Left cardiac atrium (tissue), 4 donors: ENCODE data around the gene PRPF6. TPM values are rescaled to one million over a fixed set of nuclear protein-coding genes. Genes with fewer than 3 reads are reported as not detected.
"Not testable (repeated sequence)": the region's sequence is repeated elsewhere in the genome, so short reads cannot be mapped to it uniquely, and the experiment has no call there.

ENCODE experiments used
- ATAC-seq, 2 donors: fragments of 200-7000 bp; cut with Tn5 transposase; one replicate each; pipeline ENCODE4 v1.9.1; 2020; ENCODE audit warnings: mild to moderate bottlenecking in 2 of 2, moderate library complexity in 2 of 2
- DNase-seq: peaks from one replicate; pipeline ENCODE4 v3.0.0-alpha.2; 2020
- intact Hi-C, 2 donors: fragments of 100-400 bp; cut with DNase I; formaldehyde crosslinking; loops; one replicate each; pipeline versions ENCODE4 v1.14.1 to v1.15.1; 2022 to 2023
- total RNA-seq, 2 donors: library from RNA; stranded (reverse); fragmentation: NEBNext Ultra II Directional; extraction: Animal tissue kit (Norgen Biotek cat#: 25700); gene quantifications; one replicate each; pipeline ENCODE4 v1.2.1, GENCODE V29; 2021
- donor health status: DM: no; HTN: yes; CAD: no.
- donor health status: DM: no; HTN: yes; CAD: no; lungs with severe emphysema.
- donor health status: DM: yes; HTN: yes; CAD: no.
- donor health status: Dilated cardiomyopathy.

Gene PRPF6
- total RNA-seq, 2 donors from 2014 or later = 38.8 to 43.9 TPM

DNA sequence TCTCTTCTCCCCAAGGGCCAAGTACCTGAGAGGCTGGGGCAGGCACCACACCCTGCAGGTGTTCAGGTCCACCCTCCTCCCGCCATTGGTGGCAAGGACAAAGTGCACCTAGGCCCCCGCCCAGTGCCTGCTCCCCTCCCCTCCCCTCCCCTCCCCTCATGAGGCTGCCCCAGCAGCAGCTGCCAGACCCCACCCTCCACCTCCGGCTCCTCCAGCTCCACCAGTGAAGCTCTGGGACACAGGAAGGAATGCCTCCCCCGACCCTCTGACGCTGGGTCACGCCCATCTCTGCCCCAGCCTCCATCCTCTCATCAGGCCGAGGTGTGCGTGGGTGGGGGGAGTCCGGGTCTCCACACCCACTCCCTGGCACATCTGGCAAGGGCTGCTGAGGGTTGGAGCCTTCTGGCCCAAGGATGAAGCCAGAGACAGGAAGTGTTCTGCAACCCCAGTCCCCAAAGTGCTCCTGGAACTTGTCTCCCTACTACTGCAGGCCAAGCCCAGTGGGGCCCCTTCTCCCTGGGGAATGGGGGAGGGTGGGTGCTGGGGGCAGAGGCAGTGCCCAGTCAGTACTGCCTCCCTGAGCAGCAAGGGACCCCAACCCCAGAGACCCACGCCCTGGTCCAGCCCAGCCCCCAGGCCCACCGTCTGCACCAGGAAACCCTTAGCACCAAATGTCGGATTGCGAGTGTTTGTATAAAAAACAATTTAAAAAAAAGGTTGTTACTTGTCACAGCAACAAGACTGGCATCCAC, 23.1 kb upstream of the PRPF6 start:
- ATAC-seq (peak in 1 of 2 donors; percentile 0), DNase-seq (peak; percentile 63)
- intact Hi-C loops = no loop called here

DNA sequence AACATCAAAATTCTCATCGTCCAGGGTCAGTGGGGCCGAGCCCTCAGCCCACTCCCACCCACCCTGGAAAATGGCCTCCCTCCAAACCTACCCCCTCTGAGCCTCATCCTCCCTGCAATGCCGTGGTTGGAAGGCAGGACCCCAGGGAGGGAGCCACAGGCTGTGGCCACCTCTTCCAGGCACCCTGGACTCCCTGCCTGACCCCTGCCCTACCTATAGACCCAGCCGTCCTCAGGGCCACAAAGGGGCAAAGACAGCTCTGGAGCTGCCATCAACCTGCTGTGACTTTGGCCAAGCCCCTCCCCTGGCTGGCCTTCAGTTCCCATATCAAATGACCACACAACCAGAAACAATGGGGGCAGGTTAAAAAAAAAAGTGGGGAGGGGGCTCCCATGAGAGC, 22.5 kb upstream of the PRPF6 start:
- DNase-seq (no peak), ATAC-seq (no peak)
- intact Hi-C loops = no loop called here

DNA sequence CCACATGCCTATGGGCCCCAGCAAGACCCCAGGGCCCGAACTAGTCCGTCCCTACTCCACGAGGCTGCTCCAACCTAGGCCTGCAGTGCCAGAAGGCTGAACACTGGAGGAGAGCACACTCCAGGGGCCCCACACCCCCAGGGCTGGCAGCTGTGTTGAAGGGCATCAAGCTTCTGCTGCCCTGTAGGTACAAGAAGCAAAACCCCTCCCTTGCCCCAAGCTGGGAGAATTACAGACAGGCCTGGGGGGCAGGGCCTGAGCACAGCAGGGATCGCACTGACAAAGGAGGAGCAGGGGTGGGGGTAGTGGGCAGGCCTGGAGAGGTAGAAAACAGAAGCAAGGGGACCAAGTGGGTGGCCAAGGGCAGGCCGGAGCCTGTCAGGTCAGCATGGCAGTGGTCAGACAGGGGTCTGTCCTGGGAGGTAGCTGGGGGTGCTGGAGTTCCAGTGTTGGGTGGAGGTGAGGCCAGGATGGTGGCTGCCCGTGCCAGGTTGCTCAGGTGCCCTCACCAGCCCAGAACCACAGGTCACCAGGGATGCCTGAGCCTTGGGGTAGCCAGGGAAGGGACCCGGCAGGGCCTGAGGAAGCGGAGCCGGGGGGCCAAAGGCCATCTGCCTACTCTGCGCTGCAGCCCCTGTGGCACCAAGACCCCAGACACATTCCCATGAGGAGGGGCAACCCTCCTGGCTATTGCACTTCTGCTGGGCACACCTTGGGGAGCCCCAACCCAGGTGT, 21.8 kb upstream of the PRPF6 start:
- DNase-seq (no peak), ATAC-seq (no peak)
- intact Hi-C loops = no loop called here

DNA sequence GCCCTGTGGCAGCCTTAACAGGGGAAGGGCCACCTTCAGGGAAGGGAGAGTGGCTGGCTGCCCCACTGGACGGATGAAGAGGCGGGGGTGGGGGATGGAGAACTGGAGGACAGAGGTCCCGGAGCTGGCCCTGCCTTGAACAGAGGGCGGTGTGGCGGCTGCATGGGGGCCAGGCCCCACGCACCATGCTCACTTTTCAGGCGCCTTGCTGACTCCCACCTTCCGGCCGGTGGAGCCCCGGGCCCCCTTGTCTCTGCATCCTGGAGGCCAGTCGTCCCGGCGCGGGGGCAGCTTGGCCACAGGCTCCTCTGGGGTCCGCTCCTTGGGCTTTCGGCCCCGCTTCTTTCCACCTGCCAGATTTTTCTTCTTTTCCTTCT, 21.2 kb upstream of the PRPF6 start:
- DNase-seq (no peak), ATAC-seq (no peak)
- intact Hi-C loops = no loop called here

DNA sequence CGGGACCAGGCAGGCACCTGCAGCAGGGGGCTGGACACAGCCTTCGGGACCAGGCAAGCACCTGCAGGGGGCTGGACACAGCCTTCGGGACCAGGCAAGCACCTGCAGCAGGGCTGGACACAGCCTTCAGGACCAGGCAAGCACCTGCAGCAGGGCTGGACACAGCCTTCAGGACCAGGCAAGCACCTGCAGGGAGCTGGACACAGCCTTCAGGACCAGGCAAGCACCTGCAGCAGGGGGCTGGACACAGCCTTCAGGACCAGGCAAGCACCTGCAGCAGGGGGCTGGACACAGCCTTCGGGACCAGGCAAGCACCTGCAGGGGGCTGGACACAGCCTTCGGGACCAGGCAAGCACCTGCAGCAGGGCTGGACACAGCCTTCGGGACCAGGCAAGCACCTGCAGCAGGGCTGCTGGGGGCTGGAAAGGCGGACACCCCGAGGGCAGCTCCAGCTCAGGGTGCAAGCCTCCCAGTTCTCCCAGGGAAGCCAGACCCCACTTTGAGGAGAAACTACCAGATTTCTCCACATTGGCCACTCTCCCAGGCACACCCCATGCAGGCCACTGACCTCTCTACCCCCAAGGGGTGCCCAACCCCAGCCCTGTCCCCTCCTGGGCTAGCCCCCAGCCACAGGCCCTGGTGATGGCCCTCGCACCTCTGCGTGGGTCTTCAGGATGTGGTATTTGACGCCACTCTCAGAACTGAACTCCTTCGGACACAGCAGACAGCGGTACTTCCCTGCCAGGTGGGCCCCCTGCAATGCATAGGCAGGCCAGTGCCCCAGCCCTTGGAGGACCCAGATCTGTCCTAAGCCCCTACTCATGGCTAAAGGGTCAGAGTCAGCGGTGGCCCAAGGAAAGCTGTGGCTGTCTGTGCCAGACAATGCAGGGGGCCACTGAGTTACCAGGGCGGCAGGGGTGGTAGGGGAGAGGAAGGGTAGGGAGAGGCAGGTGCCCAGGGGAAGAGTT, 20.0 kb upstream of the PRPF6 start:
- ATAC-seq, DNase-seq, intact Hi-C loops: not testable (repeated sequence)

DNA sequence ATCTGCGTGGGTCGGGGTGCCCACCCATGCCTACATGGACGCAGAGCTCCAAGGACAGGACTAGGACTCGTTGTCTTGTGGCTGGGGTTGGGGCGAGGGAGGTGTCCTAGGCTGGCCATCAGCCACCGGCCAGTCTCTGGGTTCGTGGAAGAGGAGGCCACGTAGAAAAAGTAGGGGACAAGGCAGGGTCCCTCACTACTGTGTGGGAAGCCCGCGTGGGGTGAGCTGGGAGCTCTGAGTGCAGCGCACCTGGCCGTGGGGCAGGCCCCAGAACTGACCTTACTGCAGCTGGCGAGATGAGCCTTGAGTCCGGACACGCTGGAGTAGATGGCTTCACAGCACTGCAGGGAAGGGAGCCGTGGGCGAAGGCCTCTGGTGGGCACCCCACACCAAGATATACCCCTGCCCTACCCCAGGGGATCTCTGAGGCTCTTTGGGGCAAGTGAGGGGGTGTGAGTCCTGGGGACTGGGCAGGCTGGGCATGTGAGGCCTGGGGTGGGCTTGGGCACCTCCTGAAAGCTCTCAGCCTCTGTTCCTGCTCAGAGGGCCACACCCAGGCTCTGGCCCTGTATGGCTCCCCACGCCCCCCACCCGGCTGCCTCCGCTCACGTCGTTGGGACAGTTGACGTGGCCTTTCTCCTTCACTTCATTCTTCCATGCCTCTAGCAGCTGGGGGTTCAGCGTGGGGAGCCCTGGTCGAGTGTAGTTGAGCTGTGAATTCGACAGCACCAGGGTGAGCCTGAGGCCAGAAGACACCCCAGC, 19.1 kb upstream of the PRPF6 start:
- intact Hi-C loops = no loop called here
- DNase-seq (no peak), ATAC-seq (no peak)

DNA sequence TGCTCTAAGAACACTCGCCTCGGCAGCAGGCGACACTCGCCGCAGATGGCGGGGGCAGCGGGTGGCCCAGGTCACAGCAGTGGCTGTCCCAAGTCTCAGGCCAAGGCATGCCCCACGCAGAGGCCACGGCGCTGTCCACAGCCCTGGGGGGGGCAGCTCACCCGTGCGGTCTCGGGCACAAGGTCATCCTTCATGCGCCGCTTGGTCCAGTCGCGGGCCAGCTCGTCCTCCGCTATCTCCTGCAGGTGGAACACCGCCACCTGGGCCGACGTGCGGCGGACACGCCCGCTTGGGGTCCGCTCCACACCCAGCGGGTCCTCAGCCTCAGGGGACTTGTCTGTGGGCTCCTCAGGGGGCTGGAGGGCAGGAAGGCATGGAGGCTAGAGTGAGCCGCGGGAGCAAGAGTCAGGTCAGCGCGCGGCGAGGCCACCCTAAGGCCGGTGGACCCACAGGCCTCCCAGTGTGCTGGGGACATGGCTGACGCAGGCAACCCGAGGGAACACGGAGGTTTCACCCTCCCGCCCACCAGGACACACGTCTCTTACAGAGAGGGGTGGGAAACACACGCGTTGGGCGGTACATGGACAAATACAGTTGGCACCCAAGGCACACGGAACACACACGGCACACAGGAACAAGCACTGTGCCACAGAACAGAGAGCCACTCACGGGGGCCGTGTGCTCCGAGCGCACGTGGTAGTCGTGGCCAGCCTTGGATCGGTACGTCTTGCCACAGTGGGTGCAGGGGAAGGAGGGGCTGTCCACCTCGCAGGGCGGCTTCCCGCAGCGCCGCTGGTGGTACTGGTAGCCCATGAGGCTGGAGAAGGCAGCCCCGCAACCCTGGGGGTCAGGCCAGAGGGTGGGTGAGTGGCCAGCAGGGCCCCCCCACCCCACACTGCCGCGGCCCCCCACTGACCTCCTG, 18.2 kb upstream of the PRPF6 start:
- intact Hi-C loops = no loop called here
- ATAC-seq = no peak
- DNase-seq = no peak

DNA sequence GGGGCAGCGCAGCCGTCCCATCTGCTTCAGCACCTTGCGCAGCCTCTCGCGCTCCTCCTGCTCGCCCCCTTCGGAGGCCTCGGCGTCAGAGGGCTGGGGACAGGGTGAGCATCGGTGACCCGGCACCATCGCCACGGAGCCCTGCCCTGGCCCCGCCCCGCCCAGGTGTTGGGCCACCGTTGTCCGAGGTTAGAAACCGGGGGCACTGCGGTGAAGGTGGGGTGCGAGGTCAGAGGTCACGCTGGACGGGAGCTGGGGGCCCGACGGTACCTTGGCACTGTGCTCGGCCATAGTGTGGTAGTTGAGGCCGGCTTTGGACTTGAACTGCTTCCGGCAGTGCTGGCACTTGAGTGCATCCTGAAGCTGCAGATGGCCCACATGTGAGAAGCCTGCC, 17.6 kb upstream of the PRPF6 start:
- ATAC-seq = no peak
- DNase-seq = no peak
- intact Hi-C loops = no loop called here

DNA sequence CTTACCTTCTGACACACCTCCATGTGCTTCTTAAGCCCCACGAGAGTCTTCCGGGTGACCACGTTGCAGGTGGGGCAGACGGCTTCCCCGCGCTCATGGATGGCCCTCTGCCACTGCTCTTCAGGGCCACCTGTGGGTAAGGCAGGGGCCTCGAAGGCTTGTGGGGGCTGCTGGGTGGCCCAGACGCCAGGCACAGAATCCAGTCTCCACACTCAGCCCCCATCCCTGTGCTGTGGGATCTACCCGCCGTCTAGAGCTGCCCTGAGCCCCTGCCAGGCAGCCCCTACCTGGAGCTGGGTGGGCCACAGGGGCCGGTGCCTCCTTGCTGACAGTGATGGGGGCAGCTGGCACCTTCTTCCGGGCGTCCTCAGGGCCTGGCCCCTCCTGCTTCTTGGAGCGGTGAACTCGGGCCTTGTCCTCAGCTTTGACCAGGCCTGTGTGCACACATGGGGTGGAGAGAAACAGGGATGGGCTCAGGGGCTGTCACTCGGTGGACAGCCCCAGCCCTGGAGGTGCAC, 17.1 kb upstream of the PRPF6 start:
- intact Hi-C loops = no loop called here
- ATAC-seq (no peak), DNase-seq (peak; percentile 9)

DNA sequence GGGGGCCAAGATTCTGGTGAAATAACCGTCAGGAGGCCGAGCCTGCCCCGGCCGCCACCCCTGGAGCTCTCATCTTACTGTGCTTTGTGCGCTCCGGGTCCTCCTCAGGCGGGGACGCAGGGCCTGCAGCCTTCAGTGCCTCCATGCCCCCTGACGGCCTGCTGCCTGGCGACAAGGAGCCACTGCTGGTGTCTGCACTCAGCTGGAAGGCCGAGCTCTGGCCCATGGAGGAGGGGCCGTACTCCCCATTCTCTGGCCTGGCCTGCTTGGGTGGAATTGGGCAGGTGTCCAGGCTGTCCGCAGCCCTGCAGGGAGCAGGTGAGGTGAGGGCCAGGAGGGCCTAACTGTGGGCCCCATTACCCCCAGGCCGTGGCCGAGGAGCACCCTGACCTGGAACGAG, 16.5 kb upstream of the PRPF6 start:
- ATAC-seq (no peak), DNase-seq (peak; percentile 16)
- intact Hi-C loops = no loop called here

DNA sequence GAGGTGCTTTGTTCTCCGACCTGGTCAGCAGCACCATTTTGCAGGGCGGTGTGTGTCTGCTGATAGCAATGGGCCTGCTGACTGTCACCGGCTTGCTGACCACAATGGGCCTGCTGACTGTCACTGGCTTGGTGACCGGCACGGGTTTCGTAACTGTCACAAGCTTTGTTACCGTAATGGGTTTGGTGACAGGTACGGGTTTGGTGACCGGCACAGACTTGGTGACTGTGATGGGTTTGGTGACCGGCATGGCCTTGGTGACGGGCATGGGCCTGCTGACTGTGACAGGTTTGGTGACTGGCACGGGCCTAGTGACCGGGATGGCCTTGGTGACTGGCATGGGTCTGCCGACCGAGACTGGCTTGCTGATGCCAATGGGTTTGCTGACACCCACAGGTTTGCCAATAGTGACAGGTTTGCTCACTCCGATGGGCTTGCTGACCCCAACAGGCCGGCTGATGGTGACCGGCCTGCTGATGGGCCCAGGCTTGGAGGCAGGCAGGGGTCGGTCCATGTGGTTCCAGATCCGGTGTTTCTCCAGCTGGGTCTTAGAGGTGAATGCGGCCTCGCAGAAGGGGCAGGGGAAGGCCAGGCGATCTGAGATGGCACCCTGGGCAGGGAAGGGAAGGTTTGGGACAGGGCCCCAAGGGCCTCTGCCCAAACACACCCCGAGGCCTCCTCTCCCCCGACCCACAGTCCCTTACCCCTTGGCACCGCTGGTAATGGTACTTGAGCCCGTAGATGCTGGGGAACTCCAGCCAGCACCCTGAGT, 14.6 kb upstream of the PRPF6 start:
- DNase-seq = peak; percentile 19
- intact Hi-C loops = no loop called here
- no peak for ATAC-seq

DNA sequence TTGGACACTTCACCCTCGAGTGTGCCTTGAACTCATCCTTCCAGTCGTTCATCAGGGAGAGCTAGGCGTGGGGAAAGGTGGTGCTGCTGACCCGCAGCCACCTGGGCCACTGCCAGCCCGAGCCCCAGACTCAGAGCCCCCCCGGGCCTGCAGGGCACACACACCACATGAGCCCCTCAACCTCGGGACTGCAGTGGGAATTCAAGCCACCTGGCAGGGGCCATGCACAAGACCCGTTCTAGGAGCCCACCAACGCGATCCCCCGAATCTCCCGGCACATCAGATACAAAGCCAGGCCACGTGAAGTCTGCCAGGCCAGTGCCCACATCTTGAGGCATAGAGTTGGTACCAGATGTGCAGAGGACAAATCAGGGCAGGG, 14.0 kb upstream of the PRPF6 start:
- ATAC-seq = no peak
- DNase-seq = no peak
- intact Hi-C loops = no loop called here

DNA sequence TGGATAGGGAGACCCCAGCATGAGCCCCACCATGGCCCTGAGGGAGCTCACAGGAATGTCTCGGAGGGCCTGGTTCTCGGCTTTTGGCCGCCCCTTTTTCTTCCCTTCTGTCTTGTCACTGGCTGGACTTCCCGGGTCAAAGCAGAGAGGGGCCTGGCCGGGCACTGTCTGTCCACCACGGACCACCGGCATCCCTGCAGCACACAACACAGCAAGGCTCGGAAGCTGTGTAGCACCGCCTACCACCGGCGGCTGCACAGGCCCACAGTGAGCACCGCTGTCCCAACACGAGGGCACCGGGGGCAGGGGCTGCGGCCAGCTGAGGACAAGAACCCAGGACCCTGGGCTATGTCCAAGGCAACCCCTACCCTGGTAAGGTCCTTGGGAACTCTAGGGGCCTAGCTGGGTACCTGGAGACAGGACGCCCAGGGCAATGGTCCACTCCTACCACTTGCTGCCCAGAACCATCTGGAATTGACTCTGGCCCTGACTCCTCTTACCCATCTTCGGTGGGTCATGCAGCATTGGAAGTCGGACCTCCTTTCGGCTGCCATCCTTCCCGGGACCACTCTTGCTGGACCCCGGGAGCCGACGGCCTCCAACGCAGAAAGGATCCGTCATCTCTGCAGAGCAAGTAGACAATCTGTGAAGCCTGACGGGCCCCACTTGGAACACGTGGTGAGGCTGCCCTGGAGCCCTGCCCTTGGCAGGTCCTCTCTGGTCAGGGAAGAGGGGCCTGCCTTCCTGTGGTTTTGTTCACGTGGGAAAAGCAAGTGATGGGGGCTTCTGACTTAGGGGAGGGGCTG, 13.4 kb upstream of the PRPF6 start:
- intact Hi-C loops = no loop called here
- ATAC-seq (no peak), DNase-seq (peak; percentile 26)

DNA sequence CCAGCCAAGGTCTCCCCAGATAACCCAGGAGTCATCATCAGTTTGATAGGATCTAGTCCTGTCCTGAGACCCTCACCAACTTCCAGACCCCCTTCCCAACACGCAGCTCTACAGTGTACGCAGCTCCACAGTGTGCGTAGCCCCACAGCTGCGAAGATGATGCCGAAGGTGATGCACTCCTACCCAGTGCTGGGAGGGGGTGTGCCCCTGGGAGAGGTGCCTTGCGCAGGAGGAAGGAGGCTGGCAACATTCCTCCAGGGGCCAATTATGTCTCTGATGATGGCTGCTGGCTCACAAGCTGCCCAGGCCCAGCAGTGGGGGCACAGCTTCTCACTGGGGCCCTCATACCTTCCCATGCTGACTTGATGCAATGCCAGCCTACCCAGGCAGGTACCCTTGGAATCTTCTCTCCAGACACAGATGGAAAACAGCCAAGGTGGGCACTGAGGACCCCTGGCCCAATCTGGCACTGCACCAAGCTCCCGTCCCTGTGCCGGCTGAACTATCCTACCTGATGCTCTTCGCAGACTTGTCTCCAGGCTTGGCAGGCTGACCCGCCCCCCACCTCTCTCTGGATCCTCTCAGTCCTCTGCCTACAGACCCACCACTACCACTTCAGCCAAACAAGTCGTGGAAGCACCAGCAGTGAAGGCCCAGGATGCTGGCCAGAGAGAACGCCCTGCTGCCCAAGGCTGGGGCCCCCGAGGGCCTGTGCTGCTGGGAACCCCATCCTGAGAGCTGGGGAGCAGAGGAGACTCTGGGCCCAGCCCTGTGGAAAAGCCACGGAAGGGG, 12.6 kb upstream of the PRPF6 start:
- DNase-seq (peak; percentile 26), ATAC-seq (no peak)
- intact Hi-C loops = no loop called here

DNA sequence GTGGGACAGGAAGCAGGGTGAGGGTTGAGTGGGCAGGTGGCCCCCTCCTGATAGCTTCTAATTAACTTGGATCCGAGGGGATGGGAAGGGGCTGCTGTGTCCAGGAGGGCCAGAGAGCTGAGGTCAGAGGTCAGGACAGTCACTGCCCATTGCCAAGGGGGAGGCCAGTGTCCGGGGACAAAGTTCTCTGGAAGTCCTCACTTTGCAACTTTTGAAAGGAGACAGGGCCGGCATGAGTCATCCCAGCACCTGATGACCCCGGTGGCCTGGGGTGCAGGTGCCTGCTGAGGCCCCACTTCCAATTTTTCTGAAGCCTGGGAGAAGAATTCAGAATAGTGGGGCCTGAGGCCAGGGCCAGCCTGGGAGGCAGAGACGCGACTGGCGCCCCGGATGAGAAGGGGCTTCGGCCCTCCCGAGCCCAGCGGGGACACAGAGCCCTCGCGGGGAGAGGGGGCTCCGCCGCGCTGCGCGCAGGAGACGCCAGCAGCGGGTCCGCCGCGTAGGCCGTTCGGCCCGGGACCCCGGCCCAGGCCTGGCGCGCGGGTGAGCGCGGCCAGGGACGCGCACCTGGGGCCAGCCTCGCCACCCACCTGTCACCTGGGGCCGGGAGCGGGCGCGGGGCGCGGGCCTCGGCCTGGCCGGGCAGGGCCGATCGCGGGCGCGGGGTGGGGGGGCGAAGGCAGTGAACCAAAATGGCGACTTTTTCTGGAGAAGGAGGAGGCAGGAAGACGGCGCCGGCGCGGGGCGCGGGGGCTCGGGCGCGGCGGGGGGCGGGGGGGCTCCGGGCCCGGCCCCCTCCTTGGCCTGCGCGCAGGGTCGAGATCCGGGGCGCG, 11.8 kb upstream of the PRPF6 start:
- ATAC-seq = no peak

More for the DNA sequence above, 11.8 kb upstream of the PRPF6 start:
- intact Hi-C loops = no loop called here
- DNase-seq = peak; percentile 31
